Endothelial cell of umbilical vein (primary cell): ENCODE data around the gene LCP1.

ENCODE experiments used
- CTCF ChIP-seq, 2 donors: IDR thresholded peaks; 1 replicate in 1 of 2; 2 replicates in 1 of 2; pipeline ENCODE4 v1.5.1; 2011; ENCODE audit warnings: low read length in 2 of 2, mild to moderate bottlenecking in 2 of 2, moderate library complexity in 2 of 2, control low read depth in 1 of 2, inconsistent platforms in 1 of 2, low read depth in 1 of 2; ENCODE audit not compliant: insufficient read depth in 1 of 2; ENCODE audit errors: extremely low read depth in 1 of 2
- EZH2 ChIP-seq: IDR thresholded peaks from 2 replicates; pipeline ENCODE4 v1.6.1; 2012; ENCODE audit warnings: borderline replicate concordance, low read depth, mild to moderate bottlenecking, moderate library complexity, low read length, inconsistent platforms; ENCODE audit not compliant: severe bottlenecking
- FOS ChIP-seq: IDR thresholded peaks from 2 replicates; pipeline ENCODE4 v1.6.1; 2011; ENCODE audit warnings: mild to moderate bottlenecking, low read length, moderate library complexity, borderline replicate concordance; ENCODE audit not compliant: insufficient read depth
- MAX ChIP-seq: IDR thresholded peaks from 2 replicates; pipeline ENCODE4 v1.6.1; 2011; ENCODE audit not compliant: insufficient read depth, insufficient read length
- MYC ChIP-seq: IDR thresholded peaks from one replicate; pipeline ENCODE4 v1.6.1; 2011; ENCODE audit warnings: mild to moderate bottlenecking, low read depth, low read length
- POLR2A ChIP-seq: IDR thresholded peaks from 2 replicates; pipeline ENCODE4 v1.6.1; 2012; ENCODE audit warnings: low read depth, mild to moderate bottlenecking, control low read depth, low read length
- POLR2AphosphoS5 ChIP-seq: IDR thresholded peaks from 2 replicates; pipeline ENCODE4 v1.6.1; 2012; ENCODE audit warnings: low read depth, mild to moderate bottlenecking, control low read depth, low read length, moderate library complexity; ENCODE audit not compliant: insufficient read depth

DNA sequence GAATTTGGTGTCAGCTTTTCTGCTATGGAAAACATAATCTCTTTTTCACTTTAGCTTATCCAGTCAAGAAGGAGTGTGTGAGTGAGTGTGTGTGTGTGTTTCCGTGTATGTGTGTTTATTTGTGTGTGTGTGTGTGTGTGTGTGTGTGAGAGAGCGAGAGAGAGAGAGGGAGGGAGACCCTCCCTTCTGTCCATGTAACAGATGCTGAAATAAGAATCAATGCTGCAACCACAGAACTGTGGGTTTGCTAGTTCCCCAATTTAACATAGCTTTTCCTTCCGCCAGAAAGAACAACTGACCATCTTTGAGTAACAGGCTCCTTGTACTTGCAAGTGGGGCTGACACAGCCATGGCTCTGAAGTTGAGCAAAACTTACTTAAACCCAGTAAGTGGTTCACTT, 5.2 kb downstream of the LCP1 start:
- TF ChIP-seq CTCF (IDR thresholded peaks at IDR 0.05; ENCODE audit: extremely low read depth in 1 of 2, insufficient read depth in 1 of 2, low read depth in 1 of 2, low read length in 2 of 2) (no peak), POLR2A (no peak), EZH2 (no peak), POLR2AphosphoS5 (no peak), MAX (no peak), MYC (no peak), FOS (no peak)
